Liver (tissue), 9 donors: ENCODE data around the gene JAG2. TPM values are rescaled to one million over a fixed set of nuclear protein-coding genes. Genes with fewer than 3 reads are reported as not detected.

Experiments
- DNase-seq: peaks from one replicate; pipeline ENCODE4 v3.0.0-alpha.2; 2017; ENCODE audit warnings: low spot score
- H3K27ac ChIP-seq, 2 donors: one replicate each; pipeline ENCODE4 v1.7.0; 2013; ENCODE audit warnings: inconsistent platforms in 2 of 2, low read length in 2 of 2, control low read depth in 1 of 2, low read depth in 1 of 2, mild to moderate bottlenecking in 1 of 2
- H3K27me3 ChIP-seq, 4 donors: one replicate each; pipeline versions ENCODE4 v1.6.1 to v1.7.0; 2013; ENCODE audit warnings: low read length in 3 of 4, inconsistent platforms in 1 of 4, mild to moderate bottlenecking in 1 of 4, moderate library complexity in 1 of 4; ENCODE audit not compliant: control insufficient read depth in 4 of 4, insufficient read depth in 4 of 4
- H3K36me3 ChIP-seq, 4 donors: one replicate each; pipeline versions ENCODE4 v1.6.1 to v1.7.0; 2013; ENCODE audit warnings: low read length in 3 of 4, mild to moderate bottlenecking in 3 of 4, low read depth in 1 of 4, moderate library complexity in 1 of 4; ENCODE audit not compliant: control insufficient read depth in 4 of 4, insufficient read depth in 3 of 4
- H3K4me1 ChIP-seq, 4 donors: one replicate each; pipeline versions ENCODE4 v1.6.1 to v1.7.0; 2013; ENCODE audit warnings: low read length in 3 of 4, mild to moderate bottlenecking in 3 of 4, moderate library complexity in 1 of 4; ENCODE audit not compliant: control insufficient read depth in 4 of 4, insufficient read depth in 4 of 4
- H3K4me3 ChIP-seq, 3 donors: one replicate each; pipeline versions ENCODE4 v1.6.1 to v1.7.0; 2013; ENCODE audit warnings: low read length in 3 of 3, control low read depth in 1 of 3, low read depth in 1 of 3, mild to moderate bottlenecking in 1 of 3
- H3K9ac ChIP-seq, 2 donors: one replicate each; pipeline ENCODE4 v1.7.0; 2013; ENCODE audit warnings: low read length in 2 of 2, mild to moderate bottlenecking in 2 of 2, moderate library complexity in 2 of 2, control low read depth in 1 of 2, low read depth in 1 of 2
- H3K9me3 ChIP-seq, 4 donors: one replicate each; pipeline versions ENCODE4 v1.6.1 to v1.7.0; 2013; ENCODE audit warnings: low read length in 3 of 4; ENCODE audit not compliant: control insufficient read depth in 4 of 4
- FOXA1 ChIP-seq: IDR thresholded peaks from 2 replicates; pipeline ENCODE4 v1.6.1; 2016; ENCODE audit warnings: antibody characterized with exemption
- FOXA2 ChIP-seq: IDR thresholded peaks from 2 replicates; pipeline ENCODE4 v1.6.1; 2016; ENCODE audit warnings: antibody characterized with exemption
- HNF4A ChIP-seq, 2 donors: conservative IDR thresholded peaks; 2 replicates each; pipeline ENCODE4 v1.6.1; 2016; ENCODE audit warnings: antibody characterized with exemption in 2 of 2, mild to moderate bottlenecking in 2 of 2
- HNF4G ChIP-seq: IDR thresholded peaks from 2 replicates; pipeline ENCODE4 v1.6.1; 2016; ENCODE audit warnings: antibody characterized with exemption
- JUND ChIP-seq, 2 donors: IDR thresholded peaks; 2 replicates each; pipeline ENCODE4 v1.6.1; 2016; ENCODE audit warnings: antibody characterized with exemption in 2 of 2
- NR2F2 ChIP-seq: IDR thresholded peaks from 2 replicates; pipeline ENCODE4 v1.6.1; 2016; ENCODE audit warnings: antibody characterized with exemption
- RAD21 ChIP-seq, 2 donors: IDR thresholded peaks; 2 replicates each; pipeline ENCODE4 v1.6.1; 2016; ENCODE audit warnings: antibody characterized with exemption in 2 of 2, mild to moderate bottlenecking in 2 of 2
- RXRA ChIP-seq, 2 donors: IDR thresholded peaks; 2 replicates each; pipeline ENCODE4 v1.6.1; 2017 to 2018; ENCODE audit warnings: antibody characterized with exemption in 2 of 2, mild to moderate bottlenecking in 1 of 2
- SP1 ChIP-seq: IDR thresholded peaks from 2 replicates; pipeline ENCODE4 v1.6.1; 2018; ENCODE audit warnings: antibody characterized with exemption, mild to moderate bottlenecking
- TAF1 ChIP-seq: conservative IDR thresholded peaks from 2 replicates; pipeline ENCODE4 v1.6.1; 2016; ENCODE audit warnings: antibody characterized with exemption, mild to moderate bottlenecking
- YY1 ChIP-seq: IDR thresholded peaks from 2 replicates; pipeline ENCODE4 v1.6.1; 2016; ENCODE audit warnings: antibody characterized with exemption, mild to moderate bottlenecking
- WGBS: extraction: QIAGEN DNeasy Blood & Tissue Kit; methylation state at CpG from one replicate; pipeline ENCODE4 v1.1.7; 2013; 5-methylcytosine and 5-hydroxymethylcytosine counted together
- polyA plus RNA-seq, 2 donors: library from polyadenylated mRNA; stranded (reverse) in 1 of 2; unstranded in 1 of 2; fragments of 200-250 nt in 1 of 2; fragments of >200 nt in 1 of 2; fragmentation: Nextera tagmentation in 1 of 2; extraction: Ambion mirVana in 1 of 2; gene quantifications; one replicate each; pipeline versions ENCODE4 v1.2.1 to v1.2.3, GENCODE V29; 2013 to 2015
- total RNA-seq, 2 donors: library from RNA; depleted of rRNA; stranded (reverse); fragments of >200 nt; gene quantifications; one replicate each; pipeline ENCODE4 v1.2.3, GENCODE V29; 2014
- TF ChIP-seq, protein P1 (sequence below): fragments of 150-350 bp; IDR thresholded peaks from 2 replicates; pipeline ENCODE4 v1.5.1; 2017; ENCODE audit warnings: improper control_type of control experiment, low read depth, low read length; ENCODE audit not compliant: missing input control
- TF ChIP-seq, protein P2 (sequence below): IDR thresholded peaks from 2 replicates; pipeline ENCODE4 v1.6.1; 2016; ENCODE audit warnings: antibody characterized with exemption, mild to moderate bottlenecking
- TF ChIP-seq, protein P3 (sequence below): IDR thresholded peaks from 2 replicates; pipeline ENCODE4 v1.6.1; 2016; ENCODE audit warnings: antibody characterized with exemption
- TF ChIP-seq, protein P4 (sequence below): IDR thresholded peaks from 2 replicates; pipeline ENCODE4 v1.6.1; 2016; ENCODE audit warnings: antibody characterized with exemption
- donor health status: healthy.
- donor health status: healthy.
- donor health status: healthy.
- donor health status: healthy.
- donor health status: healthy.

JAG2 gene
- total and polyA plus RNA-seq, 4 donors: 0.24 to 1.0 (median 0.54) TPM

DNA sequence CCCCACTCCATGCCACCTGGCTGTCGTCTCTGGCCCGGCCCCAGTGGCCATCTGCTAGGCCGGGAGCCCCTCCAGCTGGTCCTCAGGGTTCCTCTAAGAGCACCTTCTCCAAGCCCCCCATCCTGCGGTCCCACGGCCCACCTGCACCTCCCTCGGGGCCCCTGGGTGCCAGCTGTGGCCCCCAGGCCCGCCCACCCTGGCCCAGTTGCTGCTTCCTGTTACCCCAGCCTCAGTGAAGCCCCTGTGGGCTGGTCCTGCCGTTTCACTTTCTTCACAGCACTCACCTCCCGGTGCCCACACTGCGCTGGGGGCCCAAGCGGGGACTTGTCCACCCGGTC is 40.1 kb upstream of the JAG2 start:
- Histone ChIP-seq H3K27me3 (no peaks in the 10 kb centered on the region), H3K9me3 (no peaks in the 10 kb centered on the region), H3K4me1 (peaks cover 9 to 25% (median 20%) of the 10 kb centered on the region in 4 donors), H3K36me3 (peaks cover 0 to 13% (median 2%) of the 10 kb centered on the region in 4 donors), H3K27ac (no peak overlapping the region), H3K4me3 (no peak overlapping the region), H3K9ac (no peak overlapping the region)
- WGBS: 94% methylated on average over 12 of the region's 12 CpGs
- TF ChIP-seq FOXA1 (no peak), RXRA (IDR thresholded peaks at IDR 0.05) (no peak)
- DNase-seq: no peak

DNA sequence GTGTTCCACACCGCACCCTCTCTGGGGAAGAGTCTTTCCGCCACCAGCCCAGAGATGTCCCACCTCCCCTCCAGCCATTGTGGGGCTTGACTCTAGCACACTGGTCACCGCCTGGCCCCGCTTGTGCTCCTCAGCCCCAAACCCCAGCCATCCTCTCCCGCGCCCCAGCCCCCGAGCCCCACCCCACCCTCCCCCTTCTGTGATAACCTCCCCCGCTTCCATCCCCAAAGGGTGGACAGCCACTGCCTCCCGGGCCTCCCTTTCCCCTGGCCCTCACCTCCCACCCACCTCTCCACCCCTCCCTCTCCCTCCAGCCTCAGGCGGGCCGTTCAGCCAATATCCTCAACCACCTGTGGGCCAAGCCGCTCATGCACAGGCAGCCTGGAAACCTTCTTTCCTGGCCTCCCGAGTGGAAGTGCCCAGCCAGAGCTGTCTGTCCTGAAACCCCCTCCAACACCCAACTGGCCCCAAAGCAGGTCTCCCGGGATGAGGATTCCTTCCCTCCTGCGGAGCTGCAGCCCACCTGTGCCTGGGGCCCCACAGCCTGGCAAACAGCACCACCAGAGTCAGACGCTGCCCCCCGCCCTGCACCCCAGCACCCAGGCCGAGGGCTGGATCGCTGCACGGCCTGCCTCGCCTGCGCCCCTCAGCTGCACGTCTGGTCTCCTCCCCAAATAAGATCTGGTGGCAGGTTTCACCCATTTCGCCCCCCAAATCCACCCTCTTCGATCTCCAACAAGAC is 39.6 kb upstream of the JAG2 start:
- no peak overlapping the region for H3K9ac ChIP-seq
- H3K27me3 ChIP-seq: no peaks in the 10 kb centered on the region
- no peak overlapping the region for H3K27ac ChIP-seq
- H3K4me1 ChIP-seq: peaks cover 11 to 29% (median 22%) of the 10 kb centered on the region in 4 donors
- H3K36me3 ChIP-seq: peaks cover 0 to 13% (median 2%) of the 10 kb centered on the region in 4 donors
- H3K4me3 ChIP-seq: no peak overlapping the region
- H3K9me3 ChIP-seq: no peaks in the 10 kb centered on the region
- 95% methylated on average over 25 of the region's 25 CpGs for WGBS
- TF ChIP-seq TAF1 (no peak), FOXA2 (no peak)
- DNase-seq: no peak

DNA sequence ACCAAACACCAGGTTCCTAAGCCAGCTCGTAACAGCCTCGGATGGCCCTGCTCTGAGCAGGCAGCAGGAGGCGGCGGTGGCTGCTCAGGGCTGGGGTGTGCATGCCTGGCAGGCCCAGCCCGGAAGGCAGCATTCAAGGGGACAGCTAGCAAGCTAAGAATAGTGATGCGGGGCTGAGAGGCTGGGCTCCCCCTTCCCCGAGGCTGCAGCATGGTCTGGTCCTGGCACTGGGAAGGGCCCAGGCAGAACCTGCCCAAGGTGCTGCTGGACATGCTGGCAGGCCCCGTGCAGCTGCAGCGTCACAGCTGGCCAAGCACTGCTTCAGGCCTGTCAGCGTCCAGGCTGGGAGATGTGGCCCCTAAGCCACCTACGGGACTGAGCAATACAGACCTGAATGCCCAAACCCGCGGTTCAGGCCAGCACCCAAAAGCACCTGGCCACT is 38.9 kb upstream of the JAG2 start:
- H3K27ac ChIP-seq: no peak overlapping the region
- WGBS: 89% methylated on average over 13 of the region's 13 CpGs
- H3K4me1 ChIP-seq: peaks cover 12 to 29% (median 23%) of the 10 kb centered on the region in 4 donors
- H3K27me3 ChIP-seq: no peaks in the 10 kb centered on the region
- peaks cover 0 to 13% (median 2%) of the 10 kb centered on the region in 4 donors for H3K36me3 ChIP-seq
- no peak overlapping the region for H3K9ac ChIP-seq
- no peak overlapping the region for H3K4me3 ChIP-seq
- no peak for DNase-seq
- H3K9me3 ChIP-seq: no peaks in the 10 kb centered on the region
- no peak for TF ChIP-seq HNF4G
- TF ChIP-seq, protein P1, sequence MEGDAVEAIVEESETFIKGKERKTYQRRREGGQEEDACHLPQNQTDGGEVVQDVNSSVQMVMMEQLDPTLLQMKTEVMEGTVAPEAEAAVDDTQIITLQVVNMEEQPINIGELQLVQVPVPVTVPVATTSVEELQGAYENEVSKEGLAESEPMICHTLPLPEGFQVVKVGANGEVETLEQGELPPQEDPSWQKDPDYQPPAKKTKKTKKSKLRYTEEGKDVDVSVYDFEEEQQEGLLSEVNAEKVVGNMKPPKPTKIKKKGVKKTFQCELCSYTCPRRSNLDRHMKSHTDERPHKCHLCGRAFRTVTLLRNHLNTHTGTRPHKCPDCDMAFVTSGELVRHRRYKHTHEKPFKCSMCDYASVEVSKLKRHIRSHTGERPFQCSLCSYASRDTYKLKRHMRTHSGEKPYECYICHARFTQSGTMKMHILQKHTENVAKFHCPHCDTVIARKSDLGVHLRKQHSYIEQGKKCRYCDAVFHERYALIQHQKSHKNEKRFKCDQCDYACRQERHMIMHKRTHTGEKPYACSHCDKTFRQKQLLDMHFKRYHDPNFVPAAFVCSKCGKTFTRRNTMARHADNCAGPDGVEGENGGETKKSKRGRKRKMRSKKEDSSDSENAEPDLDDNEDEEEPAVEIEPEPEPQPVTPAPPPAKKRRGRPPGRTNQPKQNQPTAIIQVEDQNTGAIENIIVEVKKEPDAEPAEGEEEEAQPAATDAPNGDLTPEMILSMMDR: no peak
- TF ChIP-seq HNF4A (conservative IDR thresholded peaks at IDR 0.05): no peak
- TF ChIP-seq SP1: no peak
- no peak for TF ChIP-seq RXRA (IDR thresholded peaks at IDR 0.05)
- TF ChIP-seq NR2F2: no peak
- no peak for TF ChIP-seq FOXA1
- TF ChIP-seq JUND (IDR thresholded peaks at IDR 0.05): no peak
- TF ChIP-seq YY1: no peak
- no peak for TF ChIP-seq RAD21 (IDR thresholded peaks at IDR 0.05)
- no peak for TF ChIP-seq TAF1
- TF ChIP-seq, protein P2, sequence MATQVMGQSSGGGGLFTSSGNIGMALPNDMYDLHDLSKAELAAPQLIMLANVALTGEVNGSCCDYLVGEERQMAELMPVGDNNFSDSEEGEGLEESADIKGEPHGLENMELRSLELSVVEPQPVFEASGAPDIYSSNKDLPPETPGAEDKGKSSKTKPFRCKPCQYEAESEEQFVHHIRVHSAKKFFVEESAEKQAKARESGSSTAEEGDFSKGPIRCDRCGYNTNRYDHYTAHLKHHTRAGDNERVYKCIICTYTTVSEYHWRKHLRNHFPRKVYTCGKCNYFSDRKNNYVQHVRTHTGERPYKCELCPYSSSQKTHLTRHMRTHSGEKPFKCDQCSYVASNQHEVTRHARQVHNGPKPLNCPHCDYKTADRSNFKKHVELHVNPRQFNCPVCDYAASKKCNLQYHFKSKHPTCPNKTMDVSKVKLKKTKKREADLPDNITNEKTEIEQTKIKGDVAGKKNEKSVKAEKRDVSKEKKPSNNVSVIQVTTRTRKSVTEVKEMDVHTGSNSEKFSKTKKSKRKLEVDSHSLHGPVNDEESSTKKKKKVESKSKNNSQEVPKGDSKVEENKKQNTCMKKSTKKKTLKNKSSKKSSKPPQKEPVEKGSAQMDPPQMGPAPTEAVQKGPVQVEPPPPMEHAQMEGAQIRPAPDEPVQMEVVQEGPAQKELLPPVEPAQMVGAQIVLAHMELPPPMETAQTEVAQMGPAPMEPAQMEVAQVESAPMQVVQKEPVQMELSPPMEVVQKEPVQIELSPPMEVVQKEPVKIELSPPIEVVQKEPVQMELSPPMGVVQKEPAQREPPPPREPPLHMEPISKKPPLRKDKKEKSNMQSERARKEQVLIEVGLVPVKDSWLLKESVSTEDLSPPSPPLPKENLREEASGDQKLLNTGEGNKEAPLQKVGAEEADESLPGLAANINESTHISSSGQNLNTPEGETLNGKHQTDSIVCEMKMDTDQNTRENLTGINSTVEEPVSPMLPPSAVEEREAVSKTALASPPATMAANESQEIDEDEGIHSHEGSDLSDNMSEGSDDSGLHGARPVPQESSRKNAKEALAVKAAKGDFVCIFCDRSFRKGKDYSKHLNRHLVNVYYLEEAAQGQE: no peak
- TF ChIP-seq, protein P3, sequence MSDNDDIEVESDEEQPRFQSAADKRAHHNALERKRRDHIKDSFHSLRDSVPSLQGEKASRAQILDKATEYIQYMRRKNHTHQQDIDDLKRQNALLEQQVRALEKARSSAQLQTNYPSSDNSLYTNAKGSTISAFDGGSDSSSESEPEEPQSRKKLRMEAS: no peak
- TF ChIP-seq FOXA2: no peak
- TF ChIP-seq, protein P4, sequence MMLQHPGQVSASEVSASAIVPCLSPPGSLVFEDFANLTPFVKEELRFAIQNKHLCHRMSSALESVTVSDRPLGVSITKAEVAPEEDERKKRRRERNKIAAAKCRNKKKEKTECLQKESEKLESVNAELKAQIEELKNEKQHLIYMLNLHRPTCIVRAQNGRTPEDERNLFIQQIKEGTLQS: no peak
